ENCODE results near the gene HCAR2.

DNA sequence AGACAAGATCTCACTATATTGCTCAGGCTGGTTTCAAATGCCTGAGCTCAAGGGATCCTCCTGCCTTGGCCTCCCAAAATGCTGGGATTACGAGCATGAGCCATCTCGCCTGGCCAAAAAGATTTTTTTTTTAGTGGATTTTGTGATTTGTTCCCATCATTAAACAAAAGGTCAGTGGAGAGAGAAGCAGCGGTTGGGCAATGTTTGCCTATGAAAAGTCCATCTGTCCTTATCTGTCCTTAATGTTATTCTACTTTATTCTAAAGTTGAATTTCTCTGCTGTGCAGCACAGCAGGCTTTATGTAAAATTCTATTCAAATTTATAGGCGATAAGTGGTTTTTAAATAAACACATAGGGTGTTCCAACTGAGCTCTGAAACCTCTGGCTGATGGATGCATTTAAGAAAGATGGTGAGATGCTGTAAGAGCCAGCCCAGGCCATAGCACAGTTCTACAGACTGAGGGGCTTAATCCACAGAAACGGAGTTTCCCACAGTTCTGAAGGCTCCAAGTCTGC is 18.8 kb downstream of the HCAR2 start:
- TF ChIP-seq, protein P1, sequence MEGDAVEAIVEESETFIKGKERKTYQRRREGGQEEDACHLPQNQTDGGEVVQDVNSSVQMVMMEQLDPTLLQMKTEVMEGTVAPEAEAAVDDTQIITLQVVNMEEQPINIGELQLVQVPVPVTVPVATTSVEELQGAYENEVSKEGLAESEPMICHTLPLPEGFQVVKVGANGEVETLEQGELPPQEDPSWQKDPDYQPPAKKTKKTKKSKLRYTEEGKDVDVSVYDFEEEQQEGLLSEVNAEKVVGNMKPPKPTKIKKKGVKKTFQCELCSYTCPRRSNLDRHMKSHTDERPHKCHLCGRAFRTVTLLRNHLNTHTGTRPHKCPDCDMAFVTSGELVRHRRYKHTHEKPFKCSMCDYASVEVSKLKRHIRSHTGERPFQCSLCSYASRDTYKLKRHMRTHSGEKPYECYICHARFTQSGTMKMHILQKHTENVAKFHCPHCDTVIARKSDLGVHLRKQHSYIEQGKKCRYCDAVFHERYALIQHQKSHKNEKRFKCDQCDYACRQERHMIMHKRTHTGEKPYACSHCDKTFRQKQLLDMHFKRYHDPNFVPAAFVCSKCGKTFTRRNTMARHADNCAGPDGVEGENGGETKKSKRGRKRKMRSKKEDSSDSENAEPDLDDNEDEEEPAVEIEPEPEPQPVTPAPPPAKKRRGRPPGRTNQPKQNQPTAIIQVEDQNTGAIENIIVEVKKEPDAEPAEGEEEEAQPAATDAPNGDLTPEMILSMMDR (conservative IDR thresholded peaks at IDR 0.05; ENCODE audit: low read length), result no peak
- TF ChIP-seq EZH2phosphoT487 (IDR thresholded peaks at IDR 0.05; ENCODE audit: borderline replicate concordance), result no peak

All from Loucy (cell line).